HepG2 (cell line): ENCODE results near the gene TECTB. TPM values are rescaled to one million over a fixed set of nuclear protein-coding genes. Genes with fewer than 3 reads are reported as not detected.

ENCODE experiments used
- ATAC-seq: fragments of 200-7000 bp; cut with Tn5 transposase; 3 replicates; pipeline ENCODE4 v1.9.1; 2020; ENCODE audit warnings: mild to moderate bottlenecking, moderate library complexity
- BruUV-seq: library from RNA; stranded (reverse); fragments of 400-500 nt; replicated peaks from 2 replicates; lab custom pipeline; 2021; lab: Mats Ljungman, UMichigan
- CTCF ChIA-PET: fragments of 300-600 bp; formaldehyde crosslinking; extraction: SDS; loops from one replicate; lab custom pipeline; 2021; ENCODE audit warnings: low total read pairs, inconsistent platforms, low intra/inter-chr PET ratio; lab: Yijun Ruan, JAX
- POLR2A ChIA-PET: fragments of 350-600 bp; sonication (Branson Sonifier 250); formaldehyde crosslinking; loops from one replicate; lab custom pipeline; 2020; ENCODE audit warnings: antibody characterized with exemption, inconsistent platforms; lab: Yijun Ruan, JAX
- DNase-seq: peaks from one replicate; pipeline ENCODE4 v3.0.0-alpha.2; 2015; ENCODE audit warnings: low spot score
- FAIRE-seq: peaks from 3 replicates; lab custom pipeline; 2011; peaks lifted over from hg19 to GRCh38; lab: Jason Lieb, UNC
- H2AFZ ChIP-seq: one replicate; pipeline ENCODE4 v1.6.1; 2011; ENCODE audit warnings: low read length, inconsistent platforms
- H3K27ac ChIP-seq: fragments of 300-600 bp; 3 replicates; pipeline ENCODE4 v1.8.0; 2011; ENCODE audit warnings: mixed run types, mild to moderate bottlenecking, mixed read lengths, low read length, inconsistent platforms; ENCODE audit not compliant: insufficient read depth; ENCODE audit errors: extremely low read length
- H3K27me3 ChIP-seq, 2 experiments: fragments of 200-600 bp in 1 of 2; 2 replicates in 1 of 2; 3 replicates in 1 of 2; pipeline versions ENCODE4 v1.6.0 to v1.8.0; 2011; ENCODE audit warnings: low read length in 2 of 2, mild to moderate bottlenecking in 2 of 2, moderate library complexity in 2 of 2, inconsistent platforms in 1 of 2; ENCODE audit not compliant: insufficient read depth in 2 of 2, control insufficient read depth in 1 of 2
- H3K36me3 ChIP-seq, 2 experiments: fragments of 200-600 bp in 1 of 2; replicated peaks in 1 of 2; 2 replicates in 1 of 2; 3 replicates in 1 of 2; pipeline versions ENCODE4 v1.5.1 to v1.8.0; 2011; ENCODE audit warnings: low read length in 2 of 2, inconsistent platforms in 1 of 2; ENCODE audit not compliant: insufficient read depth in 2 of 2, control insufficient read depth in 1 of 2
- H3K4me1 ChIP-seq: 2 replicates; pipeline ENCODE4 v1.5.1; 2012; ENCODE audit warnings: low read length, inconsistent platforms; ENCODE audit not compliant: insufficient read depth
- H3K4me2 ChIP-seq: 2 replicates; pipeline ENCODE4 v1.6.0; 2011; ENCODE audit warnings: low read depth, low read length, inconsistent platforms
- H3K4me3 ChIP-seq, 3 experiments: fragments of 200-600 bp in 1 of 3; sonication (generic), shearing (Covaris generic) in 1 of 3; replicated peaks in 1 of 3; 2 replicates each; pipeline ENCODE4 v1.5.1; 2011 to 2016; ENCODE audit warnings: low read length in 3 of 3, inconsistent platforms in 2 of 3, low read depth in 2 of 3, mild to moderate bottlenecking in 2 of 3, control low read depth in 1 of 3, mixed read lengths in 1 of 3; ENCODE audit not compliant: insufficient read depth in 1 of 3
- H3K79me2 ChIP-seq: one replicate; pipeline ENCODE4 v1.6.1; 2011; ENCODE audit warnings: low read length, inconsistent platforms; ENCODE audit not compliant: insufficient read depth
- H3K9ac ChIP-seq: 2 replicates; pipeline ENCODE4 v1.6.0; 2011; ENCODE audit warnings: mild to moderate bottlenecking, low read depth, low read length, inconsistent platforms; ENCODE audit not compliant: insufficient read depth
- H3K9me3 ChIP-seq: 2 replicates; pipeline ENCODE4 v1.5.1; 2012; ENCODE audit warnings: mild to moderate bottlenecking, low read length
- H4K20me1 ChIP-seq: 2 replicates; pipeline ENCODE4 v1.6.0; 2011; ENCODE audit warnings: inconsistent platforms, mild to moderate bottlenecking, low read length, moderate library complexity; ENCODE audit not compliant: insufficient read depth
- DNMT3B ChIP-seq: conservative IDR thresholded peaks from 2 replicates; pipeline ENCODE4 v1.6.1; 2016; ENCODE audit warnings: missing biosample characterization, control low read depth
- PATZ1 ChIP-seq: sonication (generic); formaldehyde crosslinking; IDR thresholded peaks from 2 replicates; pipeline ENCODE4 v1.4.0; 2020; ENCODE audit warnings: missing genetic modification reagents
- RFXAP ChIP-seq: sonication (generic); formaldehyde crosslinking; IDR thresholded peaks from 2 replicates; pipeline ENCODE4 v1.4.0; 2020; ENCODE audit warnings: missing genetic modification reagents, borderline replicate concordance
- ZNF263 ChIP-seq: sonication (generic); formaldehyde crosslinking; IDR thresholded peaks from 2 replicates; pipeline ENCODE4 v1.4.0; 2020; ENCODE audit warnings: missing genetic modification reagents
- ZNF619 ChIP-seq: sonication (generic); formaldehyde crosslinking; IDR thresholded peaks from 2 replicates; pipeline ENCODE4 v1.4.0; 2020; ENCODE audit warnings: mild to moderate bottlenecking, missing genetic modification reagents
- ZNF768 ChIP-seq: sonication (generic); formaldehyde crosslinking; IDR thresholded peaks from 2 replicates; pipeline ENCODE4 v1.4.0; 2020; ENCODE audit warnings: missing genetic modification reagents
- ZSCAN20 ChIP-seq: sonication (generic); formaldehyde crosslinking; IDR thresholded peaks from 2 replicates; pipeline ENCODE4 v1.4.0; 2020; ENCODE audit warnings: missing genetic modification reagents, mild to moderate bottlenecking, borderline replicate concordance
- WGBS: methylation state at CpG from one replicate; pipeline ENCODE4 v1.1.6; 2017; ENCODE audit warnings: low lambda C conversion rate; 5-methylcytosine and 5-hydroxymethylcytosine counted together
- in situ Hi-C: cut with HindIII; loops from 2 replicates; pipeline ENCODE4 v1.10.0; 2017; ENCODE audit warnings: low pct_unique_long_range_greater_than_20kb; ENCODE audit not compliant: extremely low pct_ligation_motif_present
- intact Hi-C: fragments of 100-400 bp; cut with micrococcal nuclease; formaldehyde crosslinking; loops from one replicate; pipeline ENCODE4 v1.10.0; 2022; ENCODE audit not compliant: unreplicated experiment
- polyA plus RNA-seq, 8 experiments: library from polyadenylated mRNA; depleted of rRNA in 3 of 8; stranded (reverse) in 7 of 8; unstranded in 1 of 8; fragments of >200 nt; fragmentation: Illumina TruSeq in 4 of 8; extraction: Trizol in 4 of 8; gene quantifications; 2 replicates each; pipeline versions ENCODE4 v1.2.1 to v1.2.3, GENCODE V29; 2011 to 2016; ENCODE audit warnings: low read depth in 4 of 8, missing spikeins in 1 of 8, mixed read lengths in 1 of 8; ENCODE audit not compliant: insufficient read depth in 1 of 8
- total RNA-seq, 5 experiments: library from RNA; depleted of rRNA; stranded (reverse); fragments of >200 nt; fragmentation: Illumina TruSeq; extraction: Trizol; gene quantifications; 2 replicates each; pipeline ENCODE4 v1.2.3, GENCODE V29; 2016; ENCODE audit warnings: low read depth in 1 of 5
- TF ChIP-seq, protein P1 (sequence below): sonication (generic); formaldehyde crosslinking; IDR thresholded peaks from 2 replicates; pipeline ENCODE4 v1.4.0; 2020; ENCODE audit warnings: mild to moderate bottlenecking, missing genetic modification reagents

The TECTB gene
- total and polyA plus RNA-seq, 2 of the 13 experiments (the other 11 are each of a cell fraction or from before 2014, with no cell fraction given), result 0.78 to 1.8 TPM

DNA sequence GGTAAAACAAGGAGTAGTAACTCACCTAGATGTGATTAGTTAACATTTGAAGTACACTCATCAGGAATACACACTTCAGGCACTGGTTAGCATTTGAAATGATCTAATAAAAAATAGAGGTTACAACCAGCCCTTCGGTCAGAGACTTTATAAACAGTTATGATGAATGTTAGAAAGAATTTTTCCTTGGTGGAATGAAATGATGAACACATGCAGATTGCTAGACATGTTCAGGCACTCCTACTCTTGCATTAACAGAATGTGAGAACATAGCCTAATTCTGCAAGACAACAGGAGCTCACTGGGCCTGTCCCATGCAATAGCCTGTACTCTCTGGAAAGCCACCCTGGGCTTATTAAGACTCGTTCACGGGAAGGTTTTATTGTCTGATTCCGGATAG, 47.3 kb upstream of the TECTB start (continued):
- TF ChIP-seq ZSCAN20 (CRISPR knock-in tag), result no peak
- TF ChIP-seq, protein P1, sequence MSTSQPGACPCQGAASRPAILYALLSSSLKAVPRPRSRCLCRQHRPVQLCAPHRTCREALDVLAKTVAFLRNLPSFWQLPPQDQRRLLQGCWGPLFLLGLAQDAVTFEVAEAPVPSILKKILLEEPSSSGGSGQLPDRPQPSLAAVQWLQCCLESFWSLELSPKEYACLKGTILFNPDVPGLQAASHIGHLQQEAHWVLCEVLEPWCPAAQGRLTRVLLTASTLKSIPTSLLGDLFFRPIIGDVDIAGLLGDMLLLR, result no peak
- TF ChIP-seq, all 625 proteins: peak for 0

DNA sequence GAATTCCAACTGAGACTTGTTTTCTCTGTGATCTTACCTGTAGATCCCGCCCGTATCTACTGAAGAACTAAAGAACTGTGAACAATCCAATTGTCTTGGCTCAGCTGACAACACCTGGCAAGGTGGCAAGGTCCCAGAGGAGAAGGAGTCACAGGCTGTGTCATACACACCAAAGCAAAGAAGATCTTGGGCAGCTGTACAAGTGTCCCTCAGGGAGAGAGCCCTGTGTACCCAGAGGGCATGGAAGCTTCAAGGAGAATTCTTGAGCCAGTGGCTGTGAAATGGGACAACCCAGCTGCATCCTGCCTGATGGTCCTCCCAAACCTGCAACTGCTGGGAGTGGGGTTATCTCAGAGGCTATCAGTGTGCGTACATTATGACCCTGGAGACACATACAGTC, 46.7 kb upstream of the TECTB start:
- Histone ChIP-seq H4K20me1 (no peaks in the 10 kb centered on the region), H3K4me2 (no peak overlapping the region), H2AFZ (no peak overlapping the region), H3K36me3 (no peaks in the 10 kb centered on the region), H3K4me3 (no peak overlapping the region)
- ATAC-seq (no peak), FAIRE-seq (no peak), DNase-seq (no peak)
- 91% methylated on average over 3 of the region's 3 CpGs for WGBS
- TF ChIP-seq ZNF263 (CRISPR knock-in tag) (peak; percentile 30; the same call in 1 of the 2 replicates), ZNF768 (no peak), ZNF619 (CRISPR knock-in tag) (no peak), DNMT3B (no peak), RFXAP (CRISPR knock-in tag) (no peak), PATZ1 (CRISPR knock-in tag) (no peak)
- TF ChIP-seq, all 625 proteins: peak for 1
- intact Hi-C loops (no loop called here), in situ Hi-C loops (no loop called here)
- H3K27me3 ChIP-seq, result no peaks in the 10 kb centered on the region
- POLR2A ChIA-PET, result interaction anchor here (1.8 kb wide), 1 partner anchor 9 kb away, joined by 6 read pairs; no protein-coding TSS in a partner anchor
- H3K9me3 ChIP-seq, result no peaks in the 10 kb centered on the region
- no peak overlapping the region for H3K27ac ChIP-seq
- no TSS peak for BruUV-seq
- CTCF ChIA-PET, result no interaction called here
- peaks cover 31% of the 10 kb centered on the region for H3K4me1 ChIP-seq
- H3K9ac ChIP-seq, result no peak overlapping the region
- H3K79me2 ChIP-seq, result no peaks in the 10 kb centered on the region
